RWPE2 (cell line): ENCODE measurements around the gene NUDCD3.

Experiments used
- ATAC-seq: fragments of 200-7000 bp; cut with Tn5 transposase; 3 replicates; pipeline ENCODE4 v1.9.1; 2021; ENCODE audit warnings: low read depth
- DNase-seq: peaks from one replicate; pipeline ENCODE4 v3.0.0-alpha.2; 2020; ENCODE audit warnings: low spot score
- H3K27ac ChIP-seq: fragments of 450-650 bp; 2 replicates; pipeline ENCODE4 v1.5.1; 2017; ENCODE audit warnings: mild to moderate bottlenecking; ENCODE audit not compliant: poor library complexity, severe bottlenecking
- H3K27me3 ChIP-seq: fragments of 250-450 bp; sonication (Bioruptor Pico); 2 replicates; pipeline ENCODE4 v1.5.1; 2021; ENCODE audit warnings: mild to moderate bottlenecking, moderate library complexity; ENCODE audit not compliant: insufficient read depth, poor library complexity, severe bottlenecking
- H3K36me3 ChIP-seq: fragments of 250-450 bp; sonication (Bioruptor Pico); 2 replicates; pipeline ENCODE4 v1.5.1; 2020; ENCODE audit warnings: low read depth, mild to moderate bottlenecking, moderate library complexity
- H3K4me1 ChIP-seq: fragments of 250-450 bp; sonication (Bioruptor Pico); 2 replicates; pipeline ENCODE4 v1.5.1; 2021; ENCODE audit warnings: mild to moderate bottlenecking, moderate library complexity; ENCODE audit not compliant: insufficient read depth, poor library complexity, severe bottlenecking
- H3K4me3 ChIP-seq: fragments of 250-450 bp; sonication (Bioruptor Pico); 2 replicates; pipeline ENCODE4 v1.5.1; 2021; ENCODE audit warnings: mild to moderate bottlenecking, moderate library complexity; ENCODE audit not compliant: severe bottlenecking
- H3K9me3 ChIP-seq: fragments of 250-450 bp; sonication (Bioruptor Pico); 2 replicates; pipeline ENCODE4 v1.5.1; 2021; ENCODE audit warnings: mild to moderate bottlenecking, moderate library complexity; ENCODE audit not compliant: severe bottlenecking
- TF ChIP-seq, protein P1 (sequence below): fragments of 450-650 bp; IDR thresholded peaks from one replicate; pipeline ENCODE4 v1.5.1; 2017; ENCODE audit warnings: mild to moderate bottlenecking, moderate library complexity; ENCODE audit not compliant: poor library complexity, severe bottlenecking

The NUDCD3 gene

DNA sequence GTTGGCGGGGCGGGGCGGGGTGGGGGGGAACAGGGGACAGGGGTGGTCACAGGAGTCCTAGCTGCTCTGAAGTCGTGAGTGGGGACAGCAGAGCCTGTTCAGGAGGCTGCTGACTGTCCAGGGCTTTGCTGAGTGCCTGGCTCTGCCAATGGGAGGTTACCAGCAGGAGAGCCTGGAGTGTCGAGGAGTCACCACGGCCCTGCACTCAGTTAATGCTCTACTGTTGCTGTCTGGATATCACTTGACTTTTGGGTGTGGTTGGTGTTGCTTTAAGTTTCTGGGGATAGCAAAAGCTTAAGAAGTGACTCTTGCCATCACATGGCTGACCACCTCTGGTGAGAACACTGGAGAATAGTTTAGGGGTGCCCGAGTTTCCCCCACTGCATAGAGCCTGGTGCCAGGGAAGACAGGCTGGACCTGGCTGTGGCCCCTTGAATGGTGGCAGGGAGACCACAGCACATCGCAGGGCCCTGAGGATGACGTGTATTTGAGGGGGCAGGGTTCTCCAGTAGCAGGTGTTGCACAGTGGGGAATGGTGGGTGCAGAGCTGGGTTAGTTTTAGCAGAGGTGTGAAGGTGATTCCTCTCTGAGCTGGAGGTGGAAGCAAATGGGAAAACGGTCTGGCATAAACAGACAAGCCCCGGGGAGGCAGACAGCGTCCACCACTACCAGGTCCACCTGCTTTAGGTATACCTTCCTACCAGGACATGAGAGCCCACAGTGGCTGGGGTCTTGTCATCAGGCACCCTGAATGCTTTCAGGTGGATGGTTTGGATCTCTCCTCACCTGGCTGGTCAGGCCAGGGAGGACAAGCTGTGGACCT lies 110.9 kb downstream of the NUDCD3 start:
- TF ChIP-seq, protein P1, sequence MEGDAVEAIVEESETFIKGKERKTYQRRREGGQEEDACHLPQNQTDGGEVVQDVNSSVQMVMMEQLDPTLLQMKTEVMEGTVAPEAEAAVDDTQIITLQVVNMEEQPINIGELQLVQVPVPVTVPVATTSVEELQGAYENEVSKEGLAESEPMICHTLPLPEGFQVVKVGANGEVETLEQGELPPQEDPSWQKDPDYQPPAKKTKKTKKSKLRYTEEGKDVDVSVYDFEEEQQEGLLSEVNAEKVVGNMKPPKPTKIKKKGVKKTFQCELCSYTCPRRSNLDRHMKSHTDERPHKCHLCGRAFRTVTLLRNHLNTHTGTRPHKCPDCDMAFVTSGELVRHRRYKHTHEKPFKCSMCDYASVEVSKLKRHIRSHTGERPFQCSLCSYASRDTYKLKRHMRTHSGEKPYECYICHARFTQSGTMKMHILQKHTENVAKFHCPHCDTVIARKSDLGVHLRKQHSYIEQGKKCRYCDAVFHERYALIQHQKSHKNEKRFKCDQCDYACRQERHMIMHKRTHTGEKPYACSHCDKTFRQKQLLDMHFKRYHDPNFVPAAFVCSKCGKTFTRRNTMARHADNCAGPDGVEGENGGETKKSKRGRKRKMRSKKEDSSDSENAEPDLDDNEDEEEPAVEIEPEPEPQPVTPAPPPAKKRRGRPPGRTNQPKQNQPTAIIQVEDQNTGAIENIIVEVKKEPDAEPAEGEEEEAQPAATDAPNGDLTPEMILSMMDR: no peak
- H3K27ac ChIP-seq: peak overlapping the region; percentile 98
- no peaks in the 10 kb centered on the region for H3K27me3 ChIP-seq
- no peak overlapping the region for H3K4me3 ChIP-seq
- ATAC-seq (no peak), DNase-seq (no peak)
- peaks cover 4% of the 10 kb centered on the region for H3K36me3 ChIP-seq
- no peaks in the 10 kb centered on the region for H3K9me3 ChIP-seq
- H3K4me1 ChIP-seq: peaks cover 41% of the 10 kb centered on the region

DNA sequence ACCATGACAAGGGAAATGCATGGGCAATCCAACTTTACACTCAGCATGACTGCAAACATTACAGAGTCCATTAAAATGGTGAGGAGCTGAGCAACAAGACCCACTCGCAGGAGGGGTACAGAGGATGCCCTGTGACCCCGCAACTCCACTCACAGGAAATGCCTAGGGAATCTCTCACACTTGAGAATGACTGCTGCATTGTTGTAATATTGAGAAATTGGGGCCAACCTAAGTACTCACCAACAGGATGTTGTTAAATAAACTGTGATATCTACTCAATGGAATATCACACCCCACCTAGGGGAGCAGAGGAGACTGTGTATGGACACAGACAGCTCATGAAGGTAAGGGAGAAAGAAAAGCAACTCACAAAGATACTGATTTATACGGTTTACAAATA lies 111.7 kb downstream of the NUDCD3 start:
- Histone ChIP-seq H3K4me1 (peaks cover 37% of the 10 kb centered on the region), H3K27ac (peak overlapping the region; percentile 98), H3K27me3 (no peaks in the 10 kb centered on the region), H3K36me3 (no peaks in the 10 kb centered on the region), H3K9me3 (no peaks in the 10 kb centered on the region), H3K4me3 (no peak overlapping the region)
- ATAC-seq: peak; percentile 86
- peak; percentile 84 for DNase-seq
- TF ChIP-seq, protein P1: no peak

DNA sequence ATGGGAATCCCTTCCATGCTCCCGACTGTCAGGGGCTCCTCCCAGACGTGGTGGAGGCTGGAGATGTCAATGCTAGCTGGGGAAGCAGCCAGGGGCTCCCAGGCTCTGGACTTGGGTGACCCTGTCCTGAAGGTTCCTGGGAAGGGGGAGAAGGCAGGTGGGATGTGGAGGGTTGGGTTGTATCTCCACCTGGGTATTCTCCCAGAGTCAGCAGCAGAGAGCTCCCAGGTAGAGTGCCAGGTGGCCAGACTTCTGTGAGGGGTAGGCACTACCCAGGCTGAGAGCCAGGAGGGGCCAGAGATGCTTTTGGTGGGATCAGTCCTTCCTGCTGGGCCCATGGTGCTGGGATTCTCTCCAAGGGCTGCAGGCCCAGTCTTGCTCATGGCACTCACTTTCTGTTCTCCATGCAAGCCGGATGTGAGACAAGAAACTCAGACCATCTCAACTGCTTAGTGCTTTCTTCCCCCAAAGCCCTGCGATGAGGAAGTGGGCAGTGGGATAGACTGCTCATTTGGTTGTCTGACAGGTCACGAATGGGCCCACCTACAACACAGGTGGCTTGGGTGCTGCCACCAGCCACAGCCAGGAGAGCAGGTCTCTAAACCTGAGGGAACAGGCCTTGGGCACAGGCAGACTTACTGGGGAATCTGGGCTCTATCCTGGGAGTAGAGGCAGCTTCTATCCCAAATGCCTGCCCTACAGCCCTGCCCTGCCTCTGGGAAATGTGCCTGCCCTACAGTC lies 112.6 kb downstream of the NUDCD3 start:
- H3K4me1 ChIP-seq: peaks cover 36% of the 10 kb centered on the region
- TF ChIP-seq, protein P1: no peak
- peak; percentile 58 for DNase-seq
- H3K27ac ChIP-seq: peak overlapping the region; percentile 98
- peak; percentile 21; the same call in 1 of the 3 replicates for ATAC-seq
- H3K36me3 ChIP-seq: no peaks in the 10 kb centered on the region
- no peak overlapping the region for H3K4me3 ChIP-seq
- H3K9me3 ChIP-seq: no peaks in the 10 kb centered on the region
- no peaks in the 10 kb centered on the region for H3K27me3 ChIP-seq

DNA sequence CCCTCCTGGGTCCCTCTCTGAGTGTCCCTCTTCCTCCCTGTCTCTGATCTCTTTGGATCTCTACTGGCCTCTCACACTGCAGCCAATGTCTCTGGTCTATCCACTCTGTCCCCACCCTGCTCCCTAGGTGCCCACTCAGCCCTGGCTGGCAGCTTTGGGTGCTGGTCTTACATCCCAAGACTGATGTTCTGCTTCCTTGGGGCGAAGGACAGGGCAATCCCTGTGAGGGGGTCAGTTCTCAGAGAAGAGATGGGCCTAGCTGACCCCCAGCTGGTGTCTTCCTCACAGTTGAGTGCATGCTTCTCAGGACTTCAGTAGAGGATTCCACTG lies 113.4 kb downstream of the NUDCD3 start:
- DNase-seq (no peak), ATAC-seq (no peak)
- peaks cover 44% of the 10 kb centered on the region for H3K4me1 ChIP-seq
- no peaks in the 10 kb centered on the region for H3K9me3 ChIP-seq
- peak overlapping the region; percentile 98 for H3K27ac ChIP-seq
- H3K4me3 ChIP-seq: no peak overlapping the region
- no peaks in the 10 kb centered on the region for H3K36me3 ChIP-seq
- TF ChIP-seq, protein P1: no peak
- no peaks in the 10 kb centered on the region for H3K27me3 ChIP-seq
